GM23248 (cell line): ENCODE results near the gene CSMD2. TPM values are rescaled to one million over a fixed set of nuclear protein-coding genes. Genes with fewer than 3 reads are reported as not detected.

Experiments used
- DNase-seq: peaks from one replicate; pipeline ENCODE4 v3.0.0-alpha.2; 2015
- H2AFZ ChIP-seq: fragments of 200-600 bp; sonication (generic); 2 replicates; pipeline ENCODE4 v1.6.1; 2016; ENCODE audit warnings: antibody characterized with exemption
- H3F3A ChIP-seq: fragments of 200-600 bp; sonication (generic); 2 replicates; pipeline ENCODE4 v1.6.1; 2016; ENCODE audit warnings: mild to moderate bottlenecking, antibody characterized with exemption, mixed run types; ENCODE audit not compliant: insufficient read depth
- H3K27ac ChIP-seq: fragments of 200-600 bp; sonication (generic); 2 replicates; pipeline ENCODE4 v1.5.1; 2016; ENCODE audit warnings: mild to moderate bottlenecking
- H3K27me3 ChIP-seq: fragments of 200-600 bp; sonication (generic); replicated peaks from 2 replicates; pipeline ENCODE4 v1.6.1; 2016; ENCODE audit warnings: mild to moderate bottlenecking; ENCODE audit not compliant: insufficient read depth
- H3K36me3 ChIP-seq: fragments of 200-600 bp; sonication (generic); 2 replicates; pipeline ENCODE4 v1.6.1; 2016; ENCODE audit warnings: low read depth, mild to moderate bottlenecking
- H3K4me1 ChIP-seq: fragments of 200-600 bp; sonication (generic); 2 replicates; pipeline ENCODE4 v1.6.1; 2016; ENCODE audit warnings: mild to moderate bottlenecking; ENCODE audit not compliant: insufficient read depth
- H3K4me2 ChIP-seq: fragments of 200-600 bp; sonication (generic); one replicate; pipeline ENCODE4 v1.6.1; 2016; ENCODE audit warnings: mild to moderate bottlenecking; ENCODE audit not compliant: unreplicated experiment
- H3K4me3 ChIP-seq: fragments of 200-600 bp; sonication (generic); 2 replicates; pipeline ENCODE4 v1.5.1; 2016; ENCODE audit warnings: mild to moderate bottlenecking
- H3K79me2 ChIP-seq: fragments of 200-600 bp; sonication (generic); 2 replicates; pipeline ENCODE4 v1.6.1; 2016; ENCODE audit warnings: mild to moderate bottlenecking; ENCODE audit not compliant: insufficient read depth
- H3K9ac ChIP-seq: fragments of 200-600 bp; sonication (generic); 2 replicates; pipeline ENCODE4 v1.6.1; 2016; ENCODE audit warnings: mild to moderate bottlenecking
- H3K9me2 ChIP-seq: fragments of 200-600 bp; sonication (generic); 2 replicates; pipeline ENCODE4 v1.6.1; 2016; ENCODE audit warnings: mixed run types, mild to moderate bottlenecking, moderate library complexity; ENCODE audit not compliant: insufficient read depth
- H3K9me3 ChIP-seq: fragments of 200-600 bp; sonication (generic); one replicate; pipeline ENCODE4 v1.6.1; 2017; ENCODE audit warnings: low read depth
- H4K20me1 ChIP-seq: fragments of 200-600 bp; sonication (generic); 2 replicates; pipeline ENCODE4 v1.6.0; 2016; ENCODE audit not compliant: insufficient read depth
- EZH2 ChIP-seq: fragments of 200-600 bp; sonication (generic); IDR thresholded peaks from 2 replicates; pipeline ENCODE4 v1.6.1; 2018; ENCODE audit warnings: antibody characterized with exemption, mild to moderate bottlenecking; ENCODE audit not compliant: insufficient read depth, poor library complexity, severe bottlenecking
- EZH2phosphoT487 ChIP-seq: fragments of 200-600 bp; sonication (generic); IDR thresholded peaks from 2 replicates; pipeline ENCODE4 v1.6.1; 2018; ENCODE audit warnings: antibody characterized with exemption, moderate library complexity, mild to moderate bottlenecking, low read depth; ENCODE audit not compliant: insufficient read depth
- WGBS, 2 experiments: methylation state at CpG; one replicate each; pipeline ENCODE4 v1.1.6; 2015 to 2017; ENCODE audit warnings: low lambda C conversion rate in 2 of 2, low coverage in 1 of 2; ENCODE audit errors: missing lambda C conversion rate in 2 of 2; 5-methylcytosine and 5-hydroxymethylcytosine counted together
- in situ Hi-C: fragments of 300-500 bp; cut with MboI; formaldehyde crosslinking; loops from 2 replicates; pipeline ENCODE4 v1.15.0; 2020
- polyA plus RNA-seq: library from polyadenylated mRNA; unstranded; fragments of >200 nt; fragmentation: Nextera tagmentation; extraction: Ambion mirVana; gene quantifications from 2 replicates; pipeline ENCODE4 v1.2.1, GENCODE V29; 2016
- total RNA-seq: library from RNA; depleted of rRNA; stranded (reverse); fragments of >200 nt; shearing (Covaris generic); gene quantifications from 2 replicates; pipeline ENCODE4 v1.2.3, GENCODE V29; 2014

CSMD2 gene
- total and polyA plus RNA-seq, 2 experiments from 2014 or later = 4.5 to 7.1 TPM

DNA sequence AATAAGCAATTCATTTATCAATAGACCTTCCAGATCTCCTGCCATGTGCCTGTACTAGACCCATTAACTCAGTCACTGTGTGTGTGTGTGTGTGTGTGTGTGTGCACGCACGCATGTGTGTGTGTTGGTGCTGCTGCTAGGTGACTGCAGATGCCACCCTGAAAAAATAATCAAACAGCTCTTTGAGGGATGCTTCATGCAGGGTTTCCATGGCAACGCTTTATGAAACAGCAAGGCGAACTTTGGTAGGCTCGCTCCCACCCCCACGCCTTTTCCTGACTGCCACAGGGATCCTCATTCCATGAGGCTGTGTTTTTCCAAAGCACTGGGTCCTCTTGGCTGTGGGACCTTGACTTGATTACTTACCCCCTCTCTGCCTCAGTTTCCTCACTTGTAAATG lies 207.2 kb downstream of the CSMD2 start:
- H3K79me2 ChIP-seq = peaks cover 4% of the 10 kb centered on the region; the same call in 1 of the 2 replicates
- no peak overlapping the region for H2AFZ ChIP-seq
- no peaks in the 10 kb centered on the region for H3K9me3 ChIP-seq
- H3K36me3 ChIP-seq = no peaks in the 10 kb centered on the region
- H3K27me3 ChIP-seq = no peaks in the 10 kb centered on the region
- WGBS, 2 experiments = 73 to 75% methylated on average over 6 of the region's 6 CpGs
- TF ChIP-seq EZH2 (no peak), EZH2phosphoT487 (no peak)
- no peaks in the 10 kb centered on the region for H3K9me2 ChIP-seq
- H3F3A ChIP-seq = no peaks in the 10 kb centered on the region
- in situ Hi-C loops = no loop called here
- no peaks in the 10 kb centered on the region for H4K20me1 ChIP-seq
- no peak overlapping the region for H3K4me2 ChIP-seq
- no peak overlapping the region for H3K9ac ChIP-seq
- no peak overlapping the region for H3K4me3 ChIP-seq
- peak; percentile 42 for DNase-seq
- H3K4me1 ChIP-seq = no peaks in the 10 kb centered on the region
- H3K27ac ChIP-seq = no peak overlapping the region

- DNase-seq = no peak
- TF ChIP-seq EZH2 (no peak), EZH2phosphoT487 (no peak)
- Histone ChIP-seq H2AFZ (no peak overlapping the region), H3K4me3 (no peak overlapping the region), H3K4me1 (no peaks in the 10 kb centered on the region), H3K4me2 (no peak overlapping the region), H3K36me3 (no peaks in the 10 kb centered on the region), H3K27ac (no peak overlapping the region), H4K20me1 (no peaks in the 10 kb centered on the region), H3K9me3 (no peaks in the 10 kb centered on the region), H3K79me2 (peaks cover 4% of the 10 kb centered on the region; the same call in 1 of the 2 replicates), H3K9me2 (no peaks in the 10 kb centered on the region), H3F3A (no peaks in the 10 kb centered on the region), H3K27me3 (no peaks in the 10 kb centered on the region), H3K9ac (no peak overlapping the region)
- in situ Hi-C loops = no loop called here
- 93% methylated on average over 14 of the region's 14 CpGs for WGBS, 2 experiments
These were observed 209.9 kb downstream of the CSMD2 start for GRCh38 chr1:33955096-33955495.

DNA sequence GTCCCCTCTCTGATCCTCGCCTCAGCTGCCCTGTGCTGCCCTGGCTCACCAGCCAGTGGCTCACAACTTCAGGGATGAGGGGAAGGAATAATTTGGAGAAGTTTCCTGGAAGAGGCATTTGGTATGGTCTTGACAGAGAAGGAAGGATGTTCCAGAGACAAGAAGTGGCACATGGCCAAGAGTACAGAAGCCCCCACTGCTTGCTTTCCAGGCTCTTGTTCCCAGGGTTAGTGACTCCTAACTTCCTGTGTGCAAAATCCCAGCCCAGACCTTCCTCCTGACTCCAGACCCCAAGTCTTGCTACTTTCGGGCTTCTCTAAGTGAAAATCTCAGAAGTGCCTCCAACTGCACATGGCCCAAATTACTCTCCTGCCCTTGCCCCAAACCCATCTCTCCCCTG lies 215.5 kb downstream of the CSMD2 start:
- Histone ChIP-seq H3K4me3 (no peak overlapping the region), H3K27ac (no peak overlapping the region), H3K27me3 (no peaks in the 10 kb centered on the region), H3K9me2 (no peaks in the 10 kb centered on the region), H4K20me1 (no peaks in the 10 kb centered on the region), H3K79me2 (peaks cover 7% of the 10 kb centered on the region), H3K4me2 (no peak overlapping the region), H3K36me3 (no peaks in the 10 kb centered on the region), H2AFZ (no peak overlapping the region), H3K9ac (no peak overlapping the region), H3K9me3 (no peaks in the 10 kb centered on the region), H3K4me1 (no peaks in the 10 kb centered on the region), H3F3A (no peaks in the 10 kb centered on the region)
- WGBS, 2 experiments = 97% methylated on average over 2 of the region's 2 CpGs
- no peak for DNase-seq
- TF ChIP-seq EZH2 = no peak
- TF ChIP-seq EZH2phosphoT487 = no peak
- in situ Hi-C loops = no loop called here

DNA sequence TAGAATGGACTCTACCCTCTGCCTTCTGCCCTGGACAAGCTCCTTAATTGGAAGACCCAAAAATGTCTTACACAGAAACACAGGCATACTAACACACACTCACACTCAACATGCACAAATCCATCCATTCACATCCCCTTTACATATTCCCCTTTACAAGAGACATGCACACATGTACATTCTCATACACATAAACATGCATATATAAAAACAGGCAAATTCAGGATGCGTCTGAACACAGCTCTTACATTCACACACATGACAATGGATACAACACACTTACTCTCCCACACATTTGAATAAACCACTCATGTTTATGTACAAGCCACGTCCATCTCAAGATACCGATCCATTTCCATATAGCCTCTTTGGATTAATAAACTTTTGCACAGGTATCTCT lies 216.7 kb downstream of the CSMD2 start:
- no peaks in the 10 kb centered on the region for H3K36me3 ChIP-seq
- 95 to 99% methylated on average over 3 of the region's 3 CpGs for WGBS, 2 experiments
- no peaks in the 10 kb centered on the region for H4K20me1 ChIP-seq

DNA sequence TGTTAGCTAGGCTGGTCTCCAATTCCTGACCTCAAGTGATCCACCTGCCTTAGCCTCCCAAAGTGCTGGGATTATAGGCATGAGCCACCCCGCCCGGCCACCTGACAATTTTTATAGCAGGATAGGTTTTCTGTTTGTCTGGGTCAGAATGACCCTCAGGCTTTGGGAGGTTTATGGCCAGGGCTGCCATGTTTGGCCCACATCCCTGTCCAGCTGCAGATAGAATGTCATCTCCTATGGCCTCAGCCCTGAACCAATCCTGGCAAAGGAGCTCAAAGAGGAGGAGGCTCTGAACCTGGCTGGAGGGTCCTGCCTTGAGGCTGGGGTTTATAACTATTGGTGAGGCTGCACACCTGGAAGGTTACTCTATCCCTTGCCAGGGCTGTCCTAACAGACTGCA lies 218.2 kb downstream of the CSMD2 start:
- no peaks in the 10 kb centered on the region for H3K36me3 ChIP-seq
- H3K4me3 ChIP-seq = no peak overlapping the region
- no peaks in the 10 kb centered on the region for H4K20me1 ChIP-seq
- H3K27me3 ChIP-seq = no peaks in the 10 kb centered on the region
- H3K9ac ChIP-seq = no peak overlapping the region
- no peak for DNase-seq
- H3F3A ChIP-seq = no peaks in the 10 kb centered on the region; the same call in 1 of the 2 replicates
- peaks cover 15% of the 10 kb centered on the region; the same call in 1 of the 2 replicates for H3K79me2 ChIP-seq
- no peak for TF ChIP-seq EZH2
- TF ChIP-seq EZH2phosphoT487 = no peak
- H2AFZ ChIP-seq = no peak overlapping the region
- no peak overlapping the region for H3K27ac ChIP-seq
- in situ Hi-C loops = no loop called here
- H3K4me1 ChIP-seq = peaks cover 9% of the 10 kb centered on the region; the same call in 1 of the 2 replicates
- no peaks in the 10 kb centered on the region for H3K9me2 ChIP-seq
- H3K9me3 ChIP-seq = no peaks in the 10 kb centered on the region
- H3K4me2 ChIP-seq = no peak overlapping the region
- 91 to 100% methylated on average over 2 of the region's 2 CpGs for WGBS, 2 experiments

More for the DNA sequence above, 216.7 kb downstream of the CSMD2 start:
- no peak overlapping the region for H3K27ac ChIP-seq
- no peak overlapping the region for H3K4me3 ChIP-seq
- H2AFZ ChIP-seq = no peak overlapping the region
- H3K9ac ChIP-seq = no peak overlapping the region
- no peaks in the 10 kb centered on the region for H3K27me3 ChIP-seq
- H3K4me2 ChIP-seq = no peak overlapping the region
- H3K9me3 ChIP-seq = no peaks in the 10 kb centered on the region
- H3K79me2 ChIP-seq = peaks cover 7% of the 10 kb centered on the region; the same call in 1 of the 2 replicates
- H3F3A ChIP-seq = no peaks in the 10 kb centered on the region; the same call in 1 of the 2 replicates
- TF ChIP-seq EZH2 (no peak), EZH2phosphoT487 (no peak)
- no peaks in the 10 kb centered on the region for H3K9me2 ChIP-seq
- peaks cover 7% of the 10 kb centered on the region; the same call in 1 of the 2 replicates for H3K4me1 ChIP-seq
- in situ Hi-C loops = no loop called here
- no peak for DNase-seq
